MM.1S (cell line): ENCODE data around the gene MYOF.

Experiments
- DNase-seq: peaks from one replicate; pipeline ENCODE4 v3.0.0-alpha.2; 2015
- H2AFZ ChIP-seq: fragments of 300-600 bp; sonication (generic); 2 replicates; pipeline ENCODE4 v1.6.0; 2016; ENCODE audit warnings: antibody characterized with exemption, low read length
- H3F3A ChIP-seq: fragments of 300-600 bp; sonication (generic); 2 replicates; pipeline ENCODE4 v1.6.1; 2016; ENCODE audit warnings: mild to moderate bottlenecking, antibody characterized with exemption, low read length, moderate library complexity, mixed read lengths; ENCODE audit not compliant: insufficient read depth
- H3K27ac ChIP-seq: fragments of 300-600 bp; sonication (generic); 2 replicates; pipeline ENCODE4 v1.5.1; 2016; ENCODE audit warnings: mild to moderate bottlenecking, low read length
- H3K27me3 ChIP-seq: fragments of 300-600 bp; sonication (generic); replicated peaks from 2 replicates; pipeline ENCODE4 v1.6.0; 2016; ENCODE audit warnings: low read length; ENCODE audit not compliant: insufficient read depth
- H3K36me3 ChIP-seq: fragments of 300-600 bp; sonication (generic); replicated peaks from 2 replicates; pipeline ENCODE4 v1.6.1; 2016; ENCODE audit warnings: mild to moderate bottlenecking, low read length, mixed read lengths; ENCODE audit not compliant: insufficient read depth
- H3K4me1 ChIP-seq: fragments of 300-600 bp; sonication (generic); 2 replicates; pipeline ENCODE4 v1.6.1; 2016; ENCODE audit warnings: low read length, mixed read lengths
- H3K4me2 ChIP-seq: fragments of 300-600 bp; sonication (generic); 2 replicates; pipeline ENCODE4 v1.6.0; 2016; ENCODE audit warnings: low read depth, low read length
- H3K4me3 ChIP-seq: fragments of 300-600 bp; sonication (generic); 2 replicates; pipeline ENCODE4 v1.5.1; 2016; ENCODE audit warnings: low read length, mixed read lengths
- H3K79me2 ChIP-seq: fragments of 300-600 bp; sonication (generic); 2 replicates; pipeline ENCODE4 v1.6.1; 2016; ENCODE audit warnings: mixed run types, low read length, mixed read lengths
- H3K9ac ChIP-seq: fragments of 300-600 bp; sonication (generic); 2 replicates; pipeline ENCODE4 v1.6.1; 2016; ENCODE audit warnings: low read length, mixed read lengths
- H3K9me2 ChIP-seq: fragments of 300-600 bp; sonication (generic); replicated peaks from 2 replicates; pipeline ENCODE4 v1.6.1; 2016; ENCODE audit warnings: mild to moderate bottlenecking, low read length, mixed read lengths; ENCODE audit not compliant: insufficient read depth
- H3K9me3 ChIP-seq: fragments of 300-600 bp; sonication (generic); replicated peaks from 2 replicates; pipeline ENCODE4 v1.6.1; 2016; ENCODE audit warnings: mild to moderate bottlenecking, low read length, mixed read lengths; ENCODE audit not compliant: insufficient read depth
- H4K20me1 ChIP-seq: fragments of 300-600 bp; sonication (generic); 2 replicates; pipeline ENCODE4 v1.6.1; 2016; ENCODE audit warnings: mild to moderate bottlenecking, low read length, moderate library complexity, mixed read lengths; ENCODE audit not compliant: insufficient read depth
- CTCF ChIP-seq: fragments of 300-600 bp; sonication (generic); IDR thresholded peaks from 2 replicates; pipeline ENCODE4 v1.5.1; 2016; ENCODE audit warnings: antibody characterized with exemption, low read length, mixed read lengths
- EZH2 ChIP-seq: fragments of 300-600 bp; sonication (generic); optimal IDR thresholded peaks from 2 replicates; pipeline ENCODE3; 2017; ENCODE audit warnings: low read depth, mild to moderate bottlenecking, antibody characterized with exemption, low read length, mixed read lengths
- EZH2phosphoT487 ChIP-seq: fragments of 300-600 bp; sonication (generic); IDR thresholded peaks from 2 replicates; pipeline ENCODE4 v1.6.1; 2018; ENCODE audit warnings: antibody characterized with exemption, low read length

The MYOF gene

DNA sequence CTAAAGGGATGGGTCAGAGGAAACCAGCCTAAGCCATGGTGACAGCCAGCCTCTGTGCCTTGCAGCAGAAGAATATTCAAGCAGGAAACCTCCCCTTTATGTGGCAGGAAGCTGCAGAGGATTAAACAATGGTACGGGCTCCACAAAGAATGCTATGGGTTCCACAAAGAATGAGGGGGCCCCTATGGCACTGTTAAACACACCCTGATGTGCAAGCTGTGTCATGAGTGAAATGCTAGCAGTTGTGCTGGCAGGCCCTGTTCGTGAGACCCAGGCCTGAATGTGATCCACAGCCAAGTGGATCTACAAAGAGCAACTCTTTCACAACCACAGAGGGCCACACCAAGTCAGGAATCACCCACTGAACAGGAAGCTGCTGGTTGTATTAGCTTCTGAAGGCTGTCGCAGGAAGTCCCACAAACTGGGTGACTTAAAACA, 68.9 kb downstream of the MYOF start:
- no peak overlapping the region for H3K9ac ChIP-seq
- no peaks in the 10 kb centered on the region for H3K9me3 ChIP-seq
- H4K20me1 ChIP-seq: no peaks in the 10 kb centered on the region
- no peaks in the 10 kb centered on the region for H3F3A ChIP-seq
- no peaks in the 10 kb centered on the region for H3K36me3 ChIP-seq
- H3K27me3 ChIP-seq: no peaks in the 10 kb centered on the region
- no peaks in the 10 kb centered on the region for H3K9me2 ChIP-seq
- no peak overlapping the region for H3K4me2 ChIP-seq
- no peak for TF ChIP-seq EZH2phosphoT487
- no peak for TF ChIP-seq EZH2
- TF ChIP-seq CTCF: no peak
- no peak overlapping the region for H2AFZ ChIP-seq
- H3K27ac ChIP-seq: no peak overlapping the region
- H3K4me1 ChIP-seq: no peaks in the 10 kb centered on the region
- no peak for DNase-seq
- H3K4me3 ChIP-seq: no peak overlapping the region
- H3K79me2 ChIP-seq: no peaks in the 10 kb centered on the region

- no peak for DNase-seq
- no peaks in the 10 kb centered on the region for H3K27me3 ChIP-seq
- H3K4me2 ChIP-seq: no peak overlapping the region
- H3K9me3 ChIP-seq: no peaks in the 10 kb centered on the region
- no peaks in the 10 kb centered on the region for H3K9me2 ChIP-seq
- TF ChIP-seq EZH2phosphoT487: no peak
- no peak for TF ChIP-seq CTCF
- no peak for TF ChIP-seq EZH2
- H3K79me2 ChIP-seq: no peaks in the 10 kb centered on the region
- H3K4me1 ChIP-seq: no peaks in the 10 kb centered on the region
- H3K27ac ChIP-seq: no peak overlapping the region
- no peaks in the 10 kb centered on the region for H3K36me3 ChIP-seq
- H3F3A ChIP-seq: no peaks in the 10 kb centered on the region
- H3K4me3 ChIP-seq: no peak overlapping the region
- H2AFZ ChIP-seq: no peak overlapping the region
- H3K9ac ChIP-seq: no peak overlapping the region
- H4K20me1 ChIP-seq: no peaks in the 10 kb centered on the region
Measured at GRCh38 chr10:93412801-93413200, 69.3 kb downstream of the MYOF start.

DNA sequence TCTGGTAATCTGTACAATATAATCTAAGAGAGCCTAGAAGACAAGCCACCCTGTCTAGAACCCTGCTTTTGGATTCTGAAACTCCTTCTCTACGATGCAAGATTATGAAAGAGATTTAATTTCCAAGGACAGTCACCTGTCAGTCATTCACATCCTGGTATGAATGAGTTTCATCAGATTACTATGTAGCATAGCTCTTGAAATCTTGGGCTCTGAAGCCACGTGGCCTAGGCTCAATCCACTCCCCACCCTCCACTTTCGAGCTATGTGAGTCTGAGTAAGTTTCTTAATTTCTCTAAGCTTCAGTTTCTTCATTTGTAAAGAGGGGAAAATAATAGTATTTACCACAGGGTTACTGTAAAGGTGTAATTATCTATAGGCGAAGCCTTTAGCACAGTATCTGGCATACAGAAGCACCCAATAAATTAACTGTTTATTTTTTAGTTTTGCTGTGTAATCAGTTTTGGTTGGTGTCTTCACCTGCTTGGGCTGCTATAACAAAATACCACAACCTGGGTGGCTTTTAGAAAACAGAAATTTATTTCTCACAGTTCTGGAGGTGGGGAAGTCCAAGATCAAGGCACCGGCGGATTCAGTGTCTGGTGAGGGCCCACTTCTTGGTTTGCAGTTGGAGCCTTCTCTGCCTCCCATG, 71.3 kb downstream of the MYOF start:
- Histone ChIP-seq H3K4me3 (no peak overlapping the region), H4K20me1 (no peaks in the 10 kb centered on the region), H3K9ac (no peak overlapping the region), H3K9me2 (no peaks in the 10 kb centered on the region), H3K79me2 (no peaks in the 10 kb centered on the region), H3K4me1 (no peaks in the 10 kb centered on the region), H3F3A (no peaks in the 10 kb centered on the region), H3K4me2 (no peak overlapping the region), H3K36me3 (no peaks in the 10 kb centered on the region), H3K27me3 (no peaks in the 10 kb centered on the region), H3K27ac (no peak overlapping the region), H2AFZ (no peak overlapping the region), H3K9me3 (no peaks in the 10 kb centered on the region)
- TF ChIP-seq EZH2 (no peak), CTCF (no peak), EZH2phosphoT487 (no peak)
- no peak for DNase-seq
